Measurements from ENCODE around the gene MOXD1.

DNA sequence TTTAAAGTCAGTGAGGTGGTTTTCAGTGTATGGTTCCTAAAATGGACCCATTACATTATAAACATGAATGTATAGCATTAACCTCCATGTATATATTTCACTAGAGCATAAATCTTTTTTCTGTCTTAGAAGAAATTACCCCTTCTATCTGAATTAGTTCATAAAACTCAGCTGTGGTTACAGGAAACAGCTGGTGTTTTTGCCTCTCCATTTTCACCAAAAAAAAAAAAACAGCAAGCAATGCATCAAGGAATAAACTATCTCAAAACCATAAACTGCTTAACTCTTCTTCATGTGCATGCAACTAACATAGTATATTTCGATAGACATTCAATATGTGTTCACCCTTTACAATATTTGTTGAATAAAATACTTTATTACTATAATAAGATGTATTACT is 40.2 kb downstream of the MOXD1 start:
- TF ChIP-seq, protein P1, sequence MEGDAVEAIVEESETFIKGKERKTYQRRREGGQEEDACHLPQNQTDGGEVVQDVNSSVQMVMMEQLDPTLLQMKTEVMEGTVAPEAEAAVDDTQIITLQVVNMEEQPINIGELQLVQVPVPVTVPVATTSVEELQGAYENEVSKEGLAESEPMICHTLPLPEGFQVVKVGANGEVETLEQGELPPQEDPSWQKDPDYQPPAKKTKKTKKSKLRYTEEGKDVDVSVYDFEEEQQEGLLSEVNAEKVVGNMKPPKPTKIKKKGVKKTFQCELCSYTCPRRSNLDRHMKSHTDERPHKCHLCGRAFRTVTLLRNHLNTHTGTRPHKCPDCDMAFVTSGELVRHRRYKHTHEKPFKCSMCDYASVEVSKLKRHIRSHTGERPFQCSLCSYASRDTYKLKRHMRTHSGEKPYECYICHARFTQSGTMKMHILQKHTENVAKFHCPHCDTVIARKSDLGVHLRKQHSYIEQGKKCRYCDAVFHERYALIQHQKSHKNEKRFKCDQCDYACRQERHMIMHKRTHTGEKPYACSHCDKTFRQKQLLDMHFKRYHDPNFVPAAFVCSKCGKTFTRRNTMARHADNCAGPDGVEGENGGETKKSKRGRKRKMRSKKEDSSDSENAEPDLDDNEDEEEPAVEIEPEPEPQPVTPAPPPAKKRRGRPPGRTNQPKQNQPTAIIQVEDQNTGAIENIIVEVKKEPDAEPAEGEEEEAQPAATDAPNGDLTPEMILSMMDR (IDR thresholded peaks at IDR 0.05) = no peak
- TF ChIP-seq POLR2AphosphoS5 (IDR thresholded peaks at IDR 0.05) = no peak
